K562 (cell line): ENCODE measurements around the gene RARRES2. TPM values are rescaled to one million over a fixed set of nuclear protein-coding genes. Genes with fewer than 3 reads are reported as not detected.

ENCODE experiments used
- BRD9 ChIP-seq: fragments of 450-650 bp; IDR thresholded peaks from 2 replicates; pipeline ENCODE4 v1.6.1; 2018; ENCODE audit warnings: low read depth; ENCODE audit not compliant: partially characterized antibody
- CREBBP ChIP-seq: IDR thresholded peaks from one replicate; pipeline ENCODE4 v1.6.1; 2012; ENCODE audit warnings: low read depth, mild to moderate bottlenecking, control low read depth, inconsistent platforms, low read length
- GABPB1 ChIP-seq: sonication (generic); formaldehyde crosslinking; IDR thresholded peaks from 2 replicates; pipeline ENCODE4 v1.8.0; 2022; ENCODE audit warnings: mild to moderate bottlenecking, missing genetic modification reagents
- GATAD2A ChIP-seq: fragments of 450-650 bp; IDR thresholded peaks from 2 replicates; pipeline ENCODE4 v1.6.1; 2017
- MYBL2 ChIP-seq, 2 experiments: fragments of 450-650 bp in 1 of 2; sonication (generic) in 1 of 2; formaldehyde crosslinking in 1 of 2; IDR thresholded peaks; 2 replicates each; pipeline versions ENCODE4 v1.6.1 to v1.8.1; 2017 to 2022; ENCODE audit warnings: borderline replicate concordance in 1 of 2, inconsistent platforms in 1 of 2, low read depth in 1 of 2, mild to moderate bottlenecking in 1 of 2, missing genetic modification reagents in 1 of 2, moderate library complexity in 1 of 2
- PBX2 ChIP-seq, 2 experiments: IDR thresholded peaks in 1 of 2; conservative IDR thresholded peaks in 1 of 2; 2 replicates each; pipeline ENCODE4 v1.6.1; 2016; ENCODE audit warnings: low read depth in 2 of 2, mild to moderate bottlenecking in 1 of 2, missing compliant biosample characterization in 1 of 2, missing genetic modification characterization in 1 of 2, moderate library complexity in 1 of 2
- PREB ChIP-seq: sonication (generic); formaldehyde crosslinking; IDR thresholded peaks from 2 replicates; pipeline ENCODE4 v1.8.1; 2023; ENCODE audit warnings: mild to moderate bottlenecking, missing genetic modification reagents
- RHOXF2B ChIP-seq: fragments of 250-450 bp; sonication (Bioruptor Pico); conservative IDR thresholded peaks from 2 replicates; pipeline ENCODE4 v1.5.1; 2021
- TARDBP ChIP-seq: fragments of 450-650 bp; IDR thresholded peaks from 2 replicates; pipeline ENCODE4 v1.6.1; 2016
- TEAD4 ChIP-seq, 2 experiments: sonication (generic) in 1 of 2; formaldehyde crosslinking in 1 of 2; IDR thresholded peaks; 2 replicates each; pipeline versions ENCODE4 v1.6.1 to v1.8.0; 2012 to 2022; ENCODE audit warnings: borderline replicate concordance in 1 of 2, inconsistent platforms in 1 of 2, low read length in 1 of 2, mild to moderate bottlenecking in 1 of 2, missing genetic modification reagents in 1 of 2
- ZBTB7A ChIP-seq: IDR thresholded peaks from 2 replicates; pipeline ENCODE4 v1.6.1; 2011; ENCODE audit warnings: low read depth, mild to moderate bottlenecking, low read length, moderate library complexity, borderline replicate concordance; ENCODE audit not compliant: control insufficient read depth
- ZNF384 ChIP-seq: IDR thresholded peaks from 2 replicates; pipeline ENCODE4 v1.6.1; 2012; ENCODE audit warnings: low read depth, low read length, improper control_type of control experiment
- ZNF57 ChIP-seq: fragments of 450-650 bp; formaldehyde crosslinking; IDR thresholded peaks from 2 replicates; pipeline ENCODE4 v1.4.0; 2020; ENCODE audit warnings: mild to moderate bottlenecking, moderate library complexity
- polyA plus RNA-seq, 8 experiments: library from polyadenylated mRNA; depleted of rRNA in 4 of 8; stranded (reverse) in 5 of 8; unstranded in 3 of 8; fragments of >200 nt; fragmentation: Nextera tagmentation in 2 of 8; fragmentation: Illumina TruSeq in 1 of 8; extraction: Ambion mirVana in 2 of 8; extraction: Trizol in 1 of 8; gene quantifications; 2 replicates each; pipeline versions ENCODE4 v1.2.1 to v1.2.3, GENCODE V29; 2011 to 2014; ENCODE audit warnings: inconsistent platforms in 1 of 8, missing spikeins in 1 of 8
- total RNA-seq, 7 experiments: library from RNA; depleted of rRNA in 6 of 7; stranded (reverse); fragments of >200 nt in 6 of 7; fragmentation: Illumina TruSeq in 2 of 7; extraction: Trizol in 2 of 7; gene quantifications; 2 replicates each; pipeline versions ENCODE4 v1.2.1 to v1.2.3, GENCODE V29; 2011 to 2021; ENCODE audit warnings: low replicate concordance in 1 of 7
- TF ChIP-seq, protein P1 (sequence below), 2 experiments: fragments of 450-650 bp; conservative IDR thresholded peaks; 2 replicates each; pipeline ENCODE4 v1.6.1; 2017; ENCODE audit warnings: mild to moderate bottlenecking in 2 of 2, moderate library complexity in 2 of 2
- TF ChIP-seq, protein P2 (sequence below): fragments of 250-450 bp; sonication (Bioruptor Pico); IDR thresholded peaks from 2 replicates; pipeline ENCODE4 v1.5.0; 2020; ENCODE audit warnings: mild to moderate bottlenecking, borderline replicate concordance

The RARRES2 gene
- total and polyA plus RNA-seq, 9 of the 15 experiments (the other 6 are each of a cell fraction or from before 2014, with no cell fraction given), result 0.11 to 1.7 (median 0.23) TPM; not detected in 6

GRCh38 chr7:150356265-150356897 lies 15.0 kb upstream of the RARRES2 start (continued):
- TF ChIP-seq, protein P1, sequence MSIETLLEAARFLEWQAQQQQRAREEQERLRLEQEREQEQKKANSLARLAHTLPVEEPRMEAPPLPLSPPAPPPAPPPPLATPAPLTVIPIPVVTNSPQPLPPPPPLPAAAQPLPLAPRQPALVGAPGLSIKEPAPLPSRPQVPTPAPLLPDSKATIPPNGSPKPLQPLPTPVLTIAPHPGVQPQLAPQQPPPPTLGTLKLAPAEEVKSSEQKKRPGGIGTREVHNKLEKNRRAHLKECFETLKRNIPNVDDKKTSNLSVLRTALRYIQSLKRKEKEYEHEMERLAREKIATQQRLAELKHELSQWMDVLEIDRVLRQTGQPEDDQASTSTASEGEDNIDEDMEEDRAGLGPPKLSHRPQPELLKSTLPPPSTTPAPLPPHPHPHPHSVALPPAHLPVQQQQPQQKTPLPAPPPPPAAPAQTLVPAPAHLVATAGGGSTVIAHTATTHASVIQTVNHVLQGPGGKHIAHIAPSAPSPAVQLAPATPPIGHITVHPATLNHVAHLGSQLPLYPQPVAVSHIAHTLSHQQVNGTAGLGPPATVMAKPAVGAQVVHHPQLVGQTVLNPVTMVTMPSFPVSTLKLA (conservative IDR thresholded peaks at IDR 0.05), result 0 out of 4 replicates have a peak, but pooled peaks of 1 of the 2 experiments have one; percentile 32
- peak; percentile 29; the same call in 1 of the 2 replicates for TF ChIP-seq PREB (CRISPR knock-in tag)
- peak; percentile 43; the same call in 1 of the 2 replicates for TF ChIP-seq ZBTB7A
- TF ChIP-seq GATAD2A, result 0 out of 2 replicates have a peak, but pooled peaks have one; percentile 57
- peak; percentile 18; the same call in 1 of the 2 replicates for TF ChIP-seq TEAD4 (IDR thresholded peaks at IDR 0.05; ENCODE audit: low read length)
- TF ChIP-seq TEAD4 (CRISPR knock-in tag; IDR thresholded peaks at IDR 0.05; ENCODE audit: borderline replicate concordance), result no peak
- peak; percentile 16; the same call in 1 of the 2 replicates for TF ChIP-seq TARDBP
- 0 out of 2 replicates have a peak, but pooled peaks have one; percentile 26 for TF ChIP-seq GABPB1 (CRISPR knock-in tag)
- TF ChIP-seq, protein P2, sequence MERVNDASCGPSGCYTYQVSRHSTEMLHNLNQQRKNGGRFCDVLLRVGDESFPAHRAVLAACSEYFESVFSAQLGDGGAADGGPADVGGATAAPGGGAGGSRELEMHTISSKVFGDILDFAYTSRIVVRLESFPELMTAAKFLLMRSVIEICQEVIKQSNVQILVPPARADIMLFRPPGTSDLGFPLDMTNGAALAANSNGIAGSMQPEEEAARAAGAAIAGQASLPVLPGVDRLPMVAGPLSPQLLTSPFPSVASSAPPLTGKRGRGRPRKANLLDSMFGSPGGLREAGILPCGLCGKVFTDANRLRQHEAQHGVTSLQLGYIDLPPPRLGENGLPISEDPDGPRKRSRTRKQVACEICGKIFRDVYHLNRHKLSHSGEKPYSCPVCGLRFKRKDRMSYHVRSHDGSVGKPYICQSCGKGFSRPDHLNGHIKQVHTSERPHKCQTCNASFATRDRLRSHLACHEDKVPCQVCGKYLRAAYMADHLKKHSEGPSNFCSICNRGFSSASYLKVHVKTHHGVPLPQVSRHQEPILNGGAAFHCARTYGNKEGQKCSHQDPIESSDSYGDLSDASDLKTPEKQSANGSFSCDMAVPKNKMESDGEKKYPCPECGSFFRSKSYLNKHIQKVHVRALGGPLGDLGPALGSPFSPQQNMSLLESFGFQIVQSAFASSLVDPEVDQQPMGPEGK (CRISPR knock-in tag), result 0 out of 2 replicates have a peak, but pooled peaks have one; percentile 24
- peak; percentile 83 for TF ChIP-seq MYBL2 (IDR thresholded peaks at IDR 0.05; ENCODE audit: low read depth)
- no peak for TF ChIP-seq MYBL2 (CRISPR knock-in tag; IDR thresholded peaks at IDR 0.05; ENCODE audit: borderline replicate concordance)
- TF ChIP-seq RHOXF2B (CRISPR knock-in tag), result no peak
- no peak for TF ChIP-seq CREBBP
- no peak for TF ChIP-seq PBX2 (CRISPR knock-in tag; IDR thresholded peaks at IDR 0.05; ENCODE audit: low read depth)
- 0 out of 2 replicates have a peak, but pooled peaks have one; percentile 11 for TF ChIP-seq PBX2 (tag; conservative IDR thresholded peaks at IDR 0.05; ENCODE audit: low read depth)
- peak; percentile 61 for TF ChIP-seq BRD9
- TF ChIP-seq ZNF384, result peak; percentile 85
- no peak for TF ChIP-seq ZNF57 (CRISPR knock-in tag)
